Cardiac muscle cell (in vitro differentiated cells and primary cell): ENCODE measurements around the gene ABCB8. TPM values are rescaled to one million over a fixed set of nuclear protein-coding genes. Genes with fewer than 3 reads are reported as not detected.

Experiments
- DNase-seq, 2 donors: peaks; one replicate each; pipeline versions ENCODE4 v3.0.0 to v3.0.0-alpha.2; 2010 to 2017; ENCODE audit warnings: low read depth in 1 of 2, low spot score in 1 of 2
- H3K27ac ChIP-seq: fragments of 200-600 bp; sonication (generic); 2 replicates; pipeline ENCODE4 v1.5.1; 2016
- H3K27me3 ChIP-seq: fragments of 200-600 bp; sonication (generic); 2 replicates; pipeline ENCODE4 v1.6.0; 2016; ENCODE audit warnings: control low read depth
- H3K36me3 ChIP-seq: fragments of 200-600 bp; sonication (generic); 2 replicates; pipeline ENCODE4 v1.5.1; 2016; ENCODE audit warnings: control low read depth
- H3K4me1 ChIP-seq: fragments of 200-600 bp; sonication (generic); 2 replicates; pipeline ENCODE4 v1.8.1; 2017; ENCODE audit warnings: low read depth, mild to moderate bottlenecking, mixed run types
- H3K4me3 ChIP-seq: fragments of 200-600 bp; sonication (generic); 2 replicates; pipeline ENCODE4 v1.5.1; 2016; ENCODE audit warnings: mild to moderate bottlenecking
- H3K9me3 ChIP-seq: fragments of 200-600 bp; sonication (generic); 2 replicates; pipeline ENCODE4 v1.5.1; 2017; ENCODE audit warnings: low read depth, mild to moderate bottlenecking, control low read depth
- CTCF ChIP-seq: IDR thresholded peaks from 2 replicates; pipeline ENCODE4 v1.5.1; 2012; ENCODE audit warnings: low read depth, mild to moderate bottlenecking, low read length
- polyA plus RNA-seq: library from polyadenylated mRNA; unstranded; fragments of >200 nt; fragmentation: Nextera tagmentation; extraction: Ambion mirVana; gene quantifications from 2 replicates; pipeline ENCODE4 v1.2.1, GENCODE V29; 2016
- total RNA-seq: library from RNA; depleted of rRNA; stranded (reverse); fragments of >200 nt; gene quantifications from 2 replicates; pipeline ENCODE4 v1.2.3, GENCODE V29; 2016

The ABCB8 gene
- total and polyA plus RNA-seq, 2 experiments from 2014 or later: 20.4 to 29.2 TPM

DNA sequence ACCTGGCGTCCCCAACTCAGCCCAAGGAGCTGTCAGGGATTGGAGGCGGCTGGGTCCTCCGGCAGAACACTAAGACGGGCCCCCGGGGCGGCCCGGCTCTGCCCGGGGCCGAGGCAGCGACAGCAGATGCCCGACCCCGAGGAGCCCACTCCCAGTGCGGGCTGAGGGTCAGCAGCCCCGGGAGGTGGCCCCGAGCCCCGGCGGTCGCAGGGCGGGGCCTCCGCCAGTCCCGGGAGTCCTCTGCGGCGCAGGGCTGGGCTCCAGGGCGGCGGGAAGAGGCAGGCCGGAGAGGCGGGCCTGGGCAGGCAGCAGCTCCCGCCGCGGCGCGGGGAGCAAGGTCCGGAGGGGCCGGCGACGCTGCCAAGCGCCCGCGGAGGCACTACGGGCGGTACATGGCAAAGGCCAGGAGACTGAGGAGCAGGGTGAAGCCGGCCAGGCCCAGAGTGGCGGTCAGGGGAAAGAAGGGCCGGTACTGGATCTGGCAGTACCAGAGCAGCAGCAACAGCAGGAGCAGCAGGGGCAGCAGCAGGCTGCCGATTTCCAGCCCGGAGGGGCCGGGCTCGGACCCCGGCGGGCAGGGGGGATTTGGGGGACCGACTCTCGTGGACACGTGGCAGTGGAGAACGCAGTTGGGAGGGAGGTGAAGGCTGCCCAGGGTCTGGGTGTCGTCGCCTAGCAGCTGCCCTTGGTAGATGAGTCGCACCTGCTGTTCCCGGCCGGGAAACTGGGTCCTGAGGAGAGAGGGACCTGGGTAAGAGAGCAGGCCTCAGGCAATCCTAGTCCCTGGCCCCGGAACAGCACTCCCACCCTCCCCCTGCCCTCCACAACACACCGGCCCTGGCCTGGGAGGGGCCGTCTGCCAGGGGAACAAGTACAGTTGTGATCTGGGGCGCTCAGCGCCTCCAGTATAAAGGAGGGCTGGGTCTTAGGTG is 53.2 kb downstream of the ABCB8 start:
- peak in 1 of 2 donors; percentile 43 for DNase-seq
- H3K9me3 ChIP-seq: no peaks in the 10 kb centered on the region
- peak overlapping the region; percentile 7 for H3K4me3 ChIP-seq
- H3K27ac ChIP-seq: peak overlapping the region; percentile 93
- peaks cover 23% of the 10 kb centered on the region for H3K4me1 ChIP-seq
- no peaks in the 10 kb centered on the region for H3K27me3 ChIP-seq
- no peak for TF ChIP-seq CTCF
- no peaks in the 10 kb centered on the region for H3K36me3 ChIP-seq

GRCh38 chr7:151082141-151083070 is 54.2 kb downstream of the ABCB8 start:
- no peaks in the 10 kb centered on the region for H3K27me3 ChIP-seq
- no peaks in the 10 kb centered on the region for H3K36me3 ChIP-seq
- H3K4me3 ChIP-seq: peak overlapping the region; percentile 78
- peaks cover 23% of the 10 kb centered on the region for H3K4me1 ChIP-seq
- no peak for DNase-seq
- no peak overlapping the region for H3K27ac ChIP-seq
- no peak for TF ChIP-seq CTCF
- no peaks in the 10 kb centered on the region for H3K9me3 ChIP-seq

GRCh38 chr7:151083071-151083823 is 55.0 kb downstream of the ABCB8 start, which contains the start of gene TMUB1:
TSS of gene TMUB1 (minus strand) at chr7:151083493. CDS start at chr7:151082563, 930 bp downstream.
- Histone ChIP-seq H3K9me3 (no peaks in the 10 kb centered on the region), H3K27ac (no peak within 1 kb of the TSS), H3K36me3 (no peaks in the 10 kb centered on the region), H3K4me3 (peak within 1 kb of the TSS; percentile 78), H3K4me1 (peaks cover 31% of the 10 kb centered on the region), H3K27me3 (no peaks in the 10 kb centered on the region)
- no peak for TF ChIP-seq CTCF
- DNase-seq: peak; percentile 62 to 83

GRCh38 chr7:151083824-151084160 is 55.5 kb downstream of the ABCB8 start:
- TF ChIP-seq CTCF: no peak
- Histone ChIP-seq H3K36me3 (no peaks in the 10 kb centered on the region), H3K4me3 (peak overlapping the region; percentile 78), H3K27me3 (no peaks in the 10 kb centered on the region), H3K4me1 (peaks cover 36% of the 10 kb centered on the region), H3K27ac (no peak overlapping the region), H3K9me3 (no peaks in the 10 kb centered on the region)
- DNase-seq: no peak

GRCh38 chr7:151085329-151085690 is 57.1 kb downstream of the ABCB8 start:
- Histone ChIP-seq H3K4me1 (peaks cover 37% of the 10 kb centered on the region), H3K27me3 (no peaks in the 10 kb centered on the region), H3K27ac (peak overlapping the region; percentile 80), H3K9me3 (no peaks in the 10 kb centered on the region), H3K4me3 (peak overlapping the region; percentile 49), H3K36me3 (no peaks in the 10 kb centered on the region)
- peak in 1 of 2 donors; percentile 21 for DNase-seq
- TF ChIP-seq CTCF: no peak
